HAP-1 (cell line): ENCODE results near the gene C15orf40.
"Not testable (repeated sequence)": the region's sequence is repeated elsewhere in the genome, so short reads cannot be mapped to it uniquely, and the experiment has no call there.

Experiments
- DNase-seq, 2 experiments: peaks; one replicate each; pipeline ENCODE4 v3.0.0-alpha.2; 2016 to 2020; ENCODE audit warnings: low spot score in 2 of 2
- H3K27me3 ChIP-seq: fragments of 250-450 bp; sonication (Bioruptor Pico); 2 replicates; pipeline ENCODE4 v1.5.1; 2020; ENCODE audit warnings: low read depth, mild to moderate bottlenecking, moderate library complexity
- H3K36me3 ChIP-seq: fragments of 250-450 bp; sonication (Bioruptor Pico); replicated peaks from 2 replicates; pipeline ENCODE4 v1.5.1; 2020; ENCODE audit warnings: mild to moderate bottlenecking
- H3K4me1 ChIP-seq: fragments of 250-450 bp; sonication (Bioruptor Pico); 2 replicates; pipeline ENCODE4 v1.5.1; 2020; ENCODE audit warnings: mild to moderate bottlenecking
- H3K4me3 ChIP-seq: fragments of 250-450 bp; sonication (Bioruptor Pico); 2 replicates; pipeline ENCODE4 v1.5.1; 2020; ENCODE audit warnings: mild to moderate bottlenecking, moderate library complexity
- H3K9me3 ChIP-seq: fragments of 250-450 bp; sonication (Bioruptor Pico); 2 replicates; pipeline ENCODE4 v1.5.1; 2020; ENCODE audit warnings: mild to moderate bottlenecking, moderate library complexity
- in situ Hi-C: fragments of 300-500 bp; cut with MboI; formaldehyde crosslinking; loops from 3 replicates; pipeline ENCODE4 v1.14.3; 2020; ENCODE audit warnings: low sequenced_read_pairs, inconsistent platforms, mixed read lengths

Gene C15orf40

GRCh38 chr15:83012636-83013035 is 1.2 kb upstream of the C15orf40 start:
- no peak overlapping the region for H3K4me3 ChIP-seq

DNA sequence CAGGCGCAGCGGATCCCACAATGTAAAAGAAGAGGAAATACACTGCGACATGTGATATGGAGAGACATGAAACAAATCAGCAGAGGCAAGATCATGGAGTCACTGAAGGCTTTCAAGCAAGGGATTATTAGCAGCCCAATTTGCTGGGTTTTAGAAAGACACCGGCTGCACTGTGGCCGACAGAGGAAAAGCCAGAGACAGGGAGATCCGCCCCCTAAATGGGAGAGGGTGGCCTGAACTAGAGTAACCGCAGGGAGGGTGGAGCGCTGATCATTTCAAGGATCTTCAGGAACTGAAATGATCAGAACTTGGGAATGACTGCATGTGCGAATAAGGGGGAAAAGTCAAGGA is 612 bp upstream of the C15orf40 start:
- no peak for DNase-seq
- H3K27me3 ChIP-seq, result no peaks in the 10 kb centered on the region
- no peaks in the 10 kb centered on the region for H3K9me3 ChIP-seq
- in situ Hi-C loops, result no loop called here
- H3K4me1 ChIP-seq, result peaks cover 17% of the 10 kb centered on the region
- H3K36me3 ChIP-seq, result peaks cover 44% of the 10 kb centered on the region
- H3K4me3 ChIP-seq, result peak overlapping the region; percentile 98

More at GRCh38 chr15:83012636-83013035, 1.2 kb upstream of the C15orf40 start:
- H3K9me3 ChIP-seq, result no peaks in the 10 kb centered on the region
- no peak for DNase-seq
- in situ Hi-C loops, result no loop called here
- peaks cover 44% of the 10 kb centered on the region for H3K36me3 ChIP-seq
- no peaks in the 10 kb centered on the region for H3K27me3 ChIP-seq
- peaks cover 17% of the 10 kb centered on the region for H3K4me1 ChIP-seq

DNA sequence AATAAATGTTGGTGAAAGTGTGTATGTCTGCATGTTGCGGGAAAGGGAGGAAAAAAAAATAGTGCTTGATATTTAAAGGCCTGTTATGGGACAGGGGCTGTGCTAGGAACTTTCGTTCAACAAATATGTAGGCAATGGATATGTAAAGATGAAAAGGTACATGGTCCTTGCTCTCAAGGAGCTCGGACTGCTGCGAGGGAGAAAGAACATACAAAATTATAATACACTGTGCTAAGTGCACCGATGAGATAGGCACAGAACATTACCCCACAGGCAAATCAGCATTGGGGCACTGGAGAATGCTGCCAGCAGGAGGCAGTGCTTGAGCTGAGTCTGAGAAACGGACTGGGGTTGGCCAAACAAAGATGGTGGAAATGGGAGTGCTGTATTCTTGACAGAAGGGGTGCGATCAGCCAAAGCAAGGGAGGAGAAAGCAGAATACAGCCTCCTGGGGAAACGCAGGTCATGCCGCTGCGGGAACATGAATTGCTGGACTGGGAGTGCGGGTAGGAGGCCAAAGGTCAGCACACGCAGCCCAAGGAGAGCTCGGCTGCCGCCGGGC is 649 bp downstream of the C15orf40 start:
- Histone ChIP-seq H3K4me1 (peaks cover 17% of the 10 kb centered on the region), H3K4me3 (peak overlapping the region; percentile 98), H3K9me3 (no peaks in the 10 kb centered on the region), H3K36me3 (peaks cover 48% of the 10 kb centered on the region), H3K27me3 (no peaks in the 10 kb centered on the region)
- peak; percentile 82 to 90 for DNase-seq
- in situ Hi-C loops, result no loop called here

- H3K4me1 ChIP-seq, H3K9me3 ChIP-seq, DNase-seq, H3K4me3 ChIP-seq, H3K27me3 ChIP-seq: not testable (repeated sequence)
- peaks cover 16% of the 10 kb centered on the region for H3K36me3 ChIP-seq
- in situ Hi-C loops, result loop anchor here (10.0 kb wide), 1 partner anchor 466 kb away; no protein-coding TSS in a partner anchor
Observed at GRCh38 chr15:83000672-83001031, 10.8 kb downstream of the C15orf40 start.

GRCh38 chr15:82999905-83000671 is 11.4 kb downstream of the C15orf40 start:
- Histone ChIP-seq H3K4me3 (no peak overlapping the region), H3K9me3 (no peaks in the 10 kb centered on the region), H3K36me3 (peaks cover 10% of the 10 kb centered on the region), H3K4me1 (no peaks in the 10 kb centered on the region), H3K27me3 (no peaks in the 10 kb centered on the region)
- in situ Hi-C loops, result loop anchor here (10.0 kb wide), 1 partner anchor 465 kb away; no protein-coding TSS in a partner anchor
- peak; percentile 54 to 83 for DNase-seq

DNA sequence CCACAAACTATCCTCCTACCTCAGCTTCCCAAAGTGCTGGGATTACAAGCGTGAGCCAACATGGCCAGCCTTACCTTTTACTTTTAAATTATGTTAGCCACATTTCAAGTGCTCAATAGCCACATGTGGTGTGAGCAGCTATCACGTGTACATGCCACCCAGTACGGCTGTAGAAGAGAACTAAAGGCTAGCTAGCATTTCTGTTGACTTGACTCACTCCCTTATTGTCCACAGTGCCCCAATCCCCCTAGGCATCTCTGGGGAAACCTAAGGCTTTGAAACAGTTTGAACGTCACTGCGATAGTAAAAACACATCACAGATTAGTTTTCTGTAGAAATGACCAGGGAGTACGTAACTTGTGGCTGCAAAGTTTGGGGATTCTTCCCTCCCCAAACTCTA is 12.0 kb downstream of the C15orf40 start:
- Histone ChIP-seq H3K4me3 (no peak overlapping the region), H3K36me3 (peaks cover 5% of the 10 kb centered on the region), H3K27me3 (no peaks in the 10 kb centered on the region), H3K9me3 (no peaks in the 10 kb centered on the region), H3K4me1 (no peaks in the 10 kb centered on the region)
- DNase-seq, result no peak
- in situ Hi-C loops, result no loop called here

- Histone ChIP-seq H3K27me3 (no peaks in the 10 kb centered on the region), H3K4me3 (no peak overlapping the region), H3K4me1 (no peaks in the 10 kb centered on the region), H3K9me3 (no peaks in the 10 kb centered on the region), H3K36me3 (peaks cover under 1% of the 10 kb centered on the region; the same call in 1 of the 2 replicates)
- in situ Hi-C loops, result no loop called here
- no peak for DNase-seq
Observed at GRCh38 chr15:82995938-82996337, 15.5 kb downstream of the C15orf40 start.

- in situ Hi-C loops, result no loop called here
- H3K36me3 ChIP-seq, result peaks cover 6% of the 10 kb centered on the region
- DNase-seq, result no peak
- no peaks in the 10 kb centered on the region for H3K9me3 ChIP-seq
- H3K27me3 ChIP-seq, result no peaks in the 10 kb centered on the region
- H3K4me3 ChIP-seq, result no peak overlapping the region
- H3K4me1 ChIP-seq, result no peaks in the 10 kb centered on the region
Observed at GRCh38 chr15:82995076-82995475, 16.4 kb downstream of the C15orf40 start.

DNA sequence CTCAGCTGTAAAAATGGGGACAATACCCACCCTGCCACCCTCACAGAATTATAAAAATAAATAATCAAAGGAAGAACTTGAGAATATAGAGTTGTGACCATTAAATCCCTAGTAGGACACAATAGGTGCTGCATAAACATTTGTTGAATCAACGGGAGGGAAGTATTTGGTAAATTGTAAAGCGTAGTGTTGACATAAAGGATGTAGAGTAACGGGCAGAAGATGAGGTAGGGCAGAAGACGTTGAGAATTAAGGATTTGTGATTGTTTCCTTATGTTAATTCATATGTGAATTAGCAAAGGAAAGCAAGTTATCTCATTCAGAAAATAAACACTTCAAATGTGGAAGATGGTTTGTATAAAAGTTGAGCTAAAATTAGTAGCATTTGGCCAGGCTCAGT is 18.3 kb downstream of the C15orf40 start:
- Histone ChIP-seq H3K4me3 (no peak overlapping the region), H3K4me1 (no peaks in the 10 kb centered on the region), H3K36me3 (peaks cover 16% of the 10 kb centered on the region), H3K27me3 (no peaks in the 10 kb centered on the region), H3K9me3 (no peaks in the 10 kb centered on the region)
- in situ Hi-C loops, result no loop called here
- no peak for DNase-seq

- Histone ChIP-seq H3K4me3 (no peak overlapping the region), H3K9me3 (no peaks in the 10 kb centered on the region), H3K4me1 (no peaks in the 10 kb centered on the region), H3K36me3 (peaks cover 20% of the 10 kb centered on the region), H3K27me3 (no peaks in the 10 kb centered on the region)
- no peak for DNase-seq
- in situ Hi-C loops, result no loop called here
Observed at GRCh38 chr15:82992436-82992998, 18.9 kb downstream of the C15orf40 start.

DNA sequence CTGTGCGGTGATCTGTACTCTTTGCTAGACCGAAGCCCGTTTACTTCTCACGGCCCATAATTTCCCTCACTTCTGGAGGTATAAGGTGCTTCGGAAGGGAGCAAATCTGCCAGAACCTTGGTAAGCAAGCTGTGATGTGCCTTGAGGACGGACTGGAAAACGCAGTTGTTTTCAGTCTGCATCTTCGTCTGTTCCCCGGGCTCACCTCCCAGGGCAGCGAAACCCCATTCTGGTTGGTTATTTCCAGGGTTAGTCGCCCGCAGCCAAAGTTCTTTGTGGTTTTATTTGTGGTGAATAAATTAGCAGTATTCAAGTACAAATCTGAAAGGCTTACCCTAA is 25.0 kb downstream of the C15orf40 start:
- in situ Hi-C loops, result no loop called here
- Histone ChIP-seq H3K27me3 (no peaks in the 10 kb centered on the region), H3K4me1 (peaks cover 16% of the 10 kb centered on the region), H3K4me3 (peak overlapping the region; percentile 93), H3K9me3 (no peaks in the 10 kb centered on the region), H3K36me3 (peaks cover 24% of the 10 kb centered on the region)
- peak in 1 of 2 experiments; percentile 36 for DNase-seq

- Histone ChIP-seq H3K27me3 (no peaks in the 10 kb centered on the region), H3K4me1 (peaks cover 16% of the 10 kb centered on the region), H3K4me3 (peak within 1 kb of the TSS; percentile 93), H3K36me3 (peaks cover 23% of the 10 kb centered on the region), H3K9me3 (no peaks in the 10 kb centered on the region)
- DNase-seq, result peak; percentile 99 to 100
- in situ Hi-C loops, result no loop called here
Observed at GRCh38 chr15:82985688-82986441, 25.6 kb downstream of the C15orf40 start, which contains the start of gene RAMAC. TSS of gene RAMAC (plus strand) at chr15:82986210. CDS start at chr15:82989019, 2,809 bp downstream.

DNA sequence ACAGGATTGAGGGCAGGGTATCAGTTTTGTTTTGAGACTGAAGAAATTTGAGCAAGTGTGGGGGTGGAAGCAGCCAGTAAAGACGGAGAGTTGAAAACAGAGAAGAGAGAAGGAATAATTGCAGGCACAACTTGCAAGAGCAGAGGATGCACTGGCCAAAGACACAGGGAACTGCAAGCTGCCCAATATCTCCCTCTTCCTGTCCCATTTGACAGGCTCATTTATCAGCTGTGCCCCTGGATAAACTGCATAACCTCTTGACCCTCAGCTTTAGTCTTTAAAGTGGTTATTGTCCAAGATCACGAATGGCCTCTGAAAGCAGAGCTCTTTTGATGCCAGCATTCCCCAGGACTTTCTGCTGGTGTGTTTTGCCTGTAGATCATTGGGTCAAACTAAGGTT is 30.5 kb downstream of the C15orf40 start:
- peaks cover 10% of the 10 kb centered on the region for H3K4me1 ChIP-seq
- no peak overlapping the region for H3K4me3 ChIP-seq
- H3K27me3 ChIP-seq, result no peaks in the 10 kb centered on the region
- in situ Hi-C loops, result no loop called here
- H3K9me3 ChIP-seq, result no peaks in the 10 kb centered on the region
- no peak for DNase-seq
- H3K36me3 ChIP-seq, result no peaks in the 10 kb centered on the region

GRCh38 chr15:82979726-82980125 is 31.7 kb downstream of the C15orf40 start:
- Histone ChIP-seq H3K4me1 (peaks cover under 1% of the 10 kb centered on the region), H3K9me3 (no peaks in the 10 kb centered on the region), H3K27me3 (no peaks in the 10 kb centered on the region), H3K36me3 (no peaks in the 10 kb centered on the region), H3K4me3 (no peak overlapping the region)
- in situ Hi-C loops, result no loop called here
- no peak for DNase-seq
